Stimulated activated CD8-positive, alpha-beta memory T cell treated with anti-CD3 and anti-CD28 coated beads, Interleukin-4, amount 100 ng/mL, for 48 hours (primary cell): ENCODE results near the gene NRL.
"Not testable (repeated sequence)": the region's sequence is repeated elsewhere in the genome, so short reads cannot be mapped to it uniquely, and the experiment has no call there.

Experiments
- DNase-seq: peaks from one replicate; pipeline ENCODE4 v3.0.0-alpha.2; 2020

NRL gene

DNA sequence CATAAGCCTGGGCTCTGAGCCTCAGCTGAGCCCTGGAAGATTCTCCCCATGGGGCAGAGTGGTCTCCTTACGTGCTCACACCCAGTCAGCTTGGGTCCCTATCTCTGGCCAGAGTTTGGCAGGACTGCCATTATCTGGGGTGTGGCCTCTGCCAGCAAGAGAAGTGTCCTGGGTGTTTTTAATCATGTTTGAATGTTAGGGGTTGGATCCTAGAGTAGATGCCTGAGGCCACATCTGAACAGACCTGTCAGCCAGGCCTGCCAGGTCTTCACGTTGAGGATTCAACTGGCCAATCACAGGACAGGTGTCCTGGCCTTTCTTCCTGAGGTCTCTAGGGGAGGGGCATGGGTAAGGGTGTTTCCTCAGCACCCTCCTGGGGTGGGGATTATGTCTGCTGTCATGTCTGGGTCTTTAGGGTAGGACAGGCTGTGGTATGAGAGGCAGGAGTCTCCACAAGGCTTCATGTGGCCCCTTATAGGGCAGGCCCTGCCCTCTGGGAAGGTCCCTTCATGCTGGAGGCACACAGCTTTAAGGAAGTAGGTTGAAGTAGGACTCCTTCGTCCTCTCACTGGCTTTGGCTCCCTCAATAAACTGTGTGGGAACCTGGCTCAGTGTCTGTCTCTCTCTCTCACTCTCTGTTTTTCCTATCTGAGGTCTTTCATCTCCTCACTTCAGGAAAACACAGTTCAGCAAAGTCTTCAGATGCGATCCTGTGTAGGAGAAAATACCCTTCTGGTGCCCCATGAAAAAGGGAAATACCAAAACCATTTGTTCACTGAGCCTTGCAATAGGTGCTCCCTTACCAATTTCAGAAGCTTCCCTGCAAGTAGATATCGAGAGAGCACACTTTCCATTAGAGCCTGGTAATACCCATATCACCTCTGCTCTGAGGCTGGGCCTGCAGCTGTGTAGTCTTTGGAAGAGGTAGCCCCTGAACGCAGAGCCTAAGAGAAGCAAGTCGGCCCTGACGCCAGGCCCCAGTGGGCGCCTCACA, 9.0 kb upstream of the NRL start:
- no peak for DNase-seq

DNA sequence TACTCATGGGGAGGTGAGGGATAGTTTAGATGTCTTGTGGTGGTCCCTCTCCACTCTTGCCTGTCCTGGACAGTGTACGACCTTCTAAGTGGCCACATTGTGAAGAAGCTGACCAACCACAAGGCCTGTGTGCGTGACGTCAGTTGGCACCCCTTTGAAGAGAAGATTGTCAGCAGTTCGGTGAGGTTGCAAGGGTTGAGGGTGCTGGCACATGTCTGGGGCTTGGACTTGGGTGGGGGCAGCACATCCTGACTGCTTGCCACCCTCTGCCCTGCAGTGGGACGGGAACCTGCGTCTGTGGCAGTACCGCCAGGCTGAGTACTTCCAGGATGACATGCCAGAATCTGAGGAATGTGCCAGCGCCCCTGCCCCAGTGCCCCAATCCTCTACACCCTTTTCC, 8.1 kb upstream of the NRL start:
- DNase-seq = no peak

DNA sequence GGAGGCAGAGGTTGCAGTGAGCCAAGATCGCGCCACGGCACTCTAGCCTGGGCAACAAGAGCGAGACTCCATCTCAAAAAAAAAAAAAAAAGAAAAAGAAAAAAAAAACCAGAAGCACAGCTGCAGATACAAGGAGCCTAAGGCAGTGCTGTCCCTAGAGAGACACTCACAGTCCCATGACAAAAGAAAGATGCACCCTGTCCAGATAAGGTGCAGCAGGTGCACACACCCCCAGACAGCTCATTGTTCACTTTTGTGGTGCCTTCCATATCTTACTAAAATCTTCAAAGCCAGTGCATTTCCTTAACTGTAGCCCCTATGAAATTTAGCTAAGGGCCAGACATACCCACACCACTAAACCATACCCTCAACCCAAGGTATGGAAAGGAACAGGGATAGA, 7.7 kb upstream of the NRL start:
- DNase-seq = no peak

DNA sequence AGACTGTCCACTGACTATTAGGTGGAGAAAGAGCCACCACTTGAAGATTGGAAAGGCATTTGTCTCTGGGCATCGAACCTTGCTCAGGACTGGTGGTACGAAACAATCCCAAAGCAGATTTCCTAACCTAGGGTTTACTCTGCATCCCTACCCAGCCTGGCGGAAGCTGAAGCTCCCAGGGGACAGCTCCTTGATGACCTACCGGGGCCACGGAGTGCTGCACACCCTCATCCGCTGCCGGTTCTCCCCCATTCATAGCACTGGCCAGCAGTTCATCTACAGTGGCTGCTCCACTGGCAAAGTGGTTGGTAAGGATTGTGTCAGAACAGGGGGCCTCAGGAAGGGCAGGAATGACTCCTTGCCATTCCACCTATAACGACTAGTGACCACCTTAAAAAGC, 6.5 kb upstream of the NRL start:
- no peak for DNase-seq

DNA sequence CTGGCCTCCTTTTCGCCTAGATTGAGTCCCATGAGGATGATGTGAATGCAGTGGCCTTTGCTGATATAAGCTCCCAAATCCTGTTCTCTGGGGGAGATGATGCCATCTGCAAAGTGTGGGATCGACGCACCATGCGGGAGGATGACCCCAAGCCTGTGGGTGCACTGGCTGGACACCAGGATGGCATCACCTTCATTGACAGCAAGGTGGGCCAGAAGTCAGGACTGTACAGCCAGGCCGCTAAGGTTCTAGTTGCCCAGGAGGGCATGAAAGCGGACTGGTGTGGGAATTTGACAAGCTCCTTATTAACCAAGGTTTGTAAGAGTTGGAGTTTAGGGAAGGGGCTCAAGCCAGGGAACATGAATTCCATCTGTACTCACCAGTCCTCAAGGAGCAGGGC, 4.9 kb upstream of the NRL start:
- DNase-seq = no peak

DNA sequence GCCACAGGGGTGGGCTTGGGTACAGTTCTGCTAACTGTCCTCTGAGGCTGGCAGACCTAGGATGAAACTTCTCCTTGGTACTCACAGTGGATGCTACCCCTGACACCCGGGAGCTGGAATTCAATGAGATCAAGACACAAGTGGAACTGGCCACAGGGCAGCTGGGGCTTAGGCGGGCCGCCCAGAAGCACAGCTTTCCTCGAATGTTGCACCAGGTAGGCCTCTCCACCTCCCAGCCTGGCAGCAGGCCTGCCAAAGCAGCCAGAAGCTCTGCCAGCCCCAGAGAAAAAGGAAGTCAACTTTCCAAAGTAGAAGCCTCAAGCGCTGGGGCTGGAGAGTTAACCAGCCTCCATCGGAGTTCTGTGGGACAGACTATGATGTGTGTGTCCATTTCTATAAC, 2.4 kb upstream of the NRL start:
- DNase-seq = no peak

DNA sequence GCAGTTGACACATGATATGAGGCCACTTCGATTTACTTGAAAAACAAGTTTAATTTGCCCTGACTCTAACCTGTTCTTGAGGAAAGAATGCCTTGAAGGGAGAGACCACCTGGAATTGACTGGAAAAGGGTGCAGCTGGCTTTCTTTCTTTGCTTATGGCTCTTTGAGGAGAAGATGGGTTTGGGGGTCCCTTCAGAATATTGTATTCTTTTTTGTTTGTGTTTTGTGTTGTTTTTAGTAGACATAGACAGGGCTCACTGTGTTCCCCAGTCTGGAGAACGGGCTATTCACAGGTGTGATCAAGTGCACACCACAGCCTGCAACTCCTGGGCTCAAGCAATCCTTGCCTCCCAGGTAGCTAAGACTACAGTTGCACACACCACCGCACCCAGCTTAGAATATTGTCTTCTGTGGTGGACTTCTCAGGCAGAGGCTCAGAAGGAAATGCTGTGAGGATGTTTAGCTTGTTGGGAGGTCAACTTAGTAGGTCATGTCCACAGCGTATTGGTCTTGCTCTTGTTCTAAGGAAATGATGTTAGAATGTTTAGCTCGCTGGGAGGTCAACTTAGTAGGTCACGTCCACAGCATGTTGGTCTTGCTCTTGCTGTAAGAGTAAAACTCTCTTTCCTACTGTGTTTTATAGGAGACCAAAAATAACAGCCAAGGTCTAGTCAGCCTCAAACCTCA, 1.5 kb upstream of the NRL start:
- DNase-seq = no peak

DNA sequence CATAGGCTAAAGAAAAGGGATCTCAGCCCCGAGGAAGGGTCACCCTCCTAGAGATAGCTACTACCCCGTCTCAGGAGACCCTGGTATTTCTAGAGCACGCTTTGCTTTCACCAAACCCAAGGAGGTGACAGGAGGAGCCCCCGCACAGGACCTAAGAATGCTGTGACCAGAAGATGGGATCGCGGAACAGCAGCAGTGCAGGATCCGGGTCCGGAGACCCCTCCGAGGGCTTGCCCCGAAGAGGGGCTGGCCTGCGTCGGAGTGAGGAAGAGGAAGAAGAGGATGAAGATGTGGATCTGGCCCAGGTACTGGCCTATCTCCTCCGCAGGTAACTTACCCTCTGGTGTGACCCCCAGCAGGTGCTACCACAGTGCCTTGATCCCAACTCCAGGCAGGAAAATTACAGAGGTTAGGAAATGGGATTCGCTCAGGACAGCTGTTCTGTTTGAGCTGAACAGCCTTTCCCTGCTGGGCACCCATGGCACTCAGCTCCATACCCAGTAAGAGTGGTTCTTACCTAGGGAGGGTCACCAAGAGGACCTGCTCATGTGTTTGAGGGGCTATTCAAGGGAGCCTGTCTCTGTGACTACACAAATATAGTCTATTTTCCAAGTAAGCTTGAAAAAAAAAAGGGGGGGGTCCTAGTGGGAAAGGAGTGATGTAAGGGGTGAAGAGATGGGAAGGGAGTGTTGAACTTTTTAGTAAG, 826 bp upstream of the NRL start:
- no peak for DNase-seq

DNA sequence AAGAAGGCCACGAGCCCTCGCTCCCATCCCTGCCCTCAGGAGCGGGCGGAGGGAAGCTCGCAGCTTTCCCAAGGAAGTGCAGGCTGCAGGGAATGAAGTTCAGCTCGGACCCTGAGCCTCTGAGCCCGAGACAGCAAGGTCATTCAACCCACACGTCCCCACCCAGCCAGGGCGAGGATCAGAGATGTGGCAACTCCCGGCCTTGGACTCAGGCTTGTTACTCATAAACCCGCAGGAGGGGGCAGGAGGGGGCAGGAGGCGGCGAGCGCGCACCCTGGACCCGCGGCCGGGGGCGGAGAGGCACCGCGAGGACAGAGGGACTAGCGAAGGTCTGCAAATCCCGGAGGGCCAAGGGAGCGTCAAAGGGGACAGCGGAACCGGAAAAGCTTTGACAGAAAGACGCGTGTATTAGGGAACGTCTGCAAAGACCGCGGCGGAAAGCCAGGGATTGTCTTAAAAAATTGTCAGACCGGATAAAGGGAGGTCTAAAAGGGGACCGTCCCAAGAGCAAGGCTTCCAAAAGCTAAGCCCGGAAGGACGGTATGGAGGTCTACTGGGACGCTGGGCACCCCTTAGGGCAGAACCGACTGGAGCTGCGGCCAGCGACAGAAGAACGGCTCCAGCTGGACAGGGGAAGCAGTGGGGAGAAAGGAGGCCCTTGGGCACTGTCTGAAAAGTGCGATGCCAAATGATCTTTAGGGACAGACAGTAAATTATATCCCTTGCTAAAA, 783 bp downstream of the NRL start:
- DNase-seq = peak; percentile 87

DNA sequence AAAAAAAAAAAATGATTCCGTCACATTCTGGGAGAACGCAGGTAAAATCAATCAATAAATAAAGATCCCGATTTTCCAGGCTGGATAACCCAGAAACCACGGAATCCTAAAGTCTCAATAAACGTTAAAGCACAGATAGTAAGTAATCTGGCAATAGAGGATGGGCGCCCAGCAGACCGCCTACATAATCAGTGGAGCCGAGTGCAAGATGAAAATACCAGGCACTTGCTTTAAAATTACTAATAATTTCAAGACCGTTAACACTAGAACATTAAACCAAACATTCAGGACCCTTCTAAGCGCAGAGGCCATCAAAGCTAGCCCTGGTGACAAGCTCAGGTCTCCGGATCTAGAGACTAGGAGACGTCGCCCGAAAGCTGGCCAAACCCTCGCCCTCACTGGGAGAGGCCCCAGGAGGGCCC, 1.4 kb downstream of the NRL start:
- DNase-seq = no peak

DNA sequence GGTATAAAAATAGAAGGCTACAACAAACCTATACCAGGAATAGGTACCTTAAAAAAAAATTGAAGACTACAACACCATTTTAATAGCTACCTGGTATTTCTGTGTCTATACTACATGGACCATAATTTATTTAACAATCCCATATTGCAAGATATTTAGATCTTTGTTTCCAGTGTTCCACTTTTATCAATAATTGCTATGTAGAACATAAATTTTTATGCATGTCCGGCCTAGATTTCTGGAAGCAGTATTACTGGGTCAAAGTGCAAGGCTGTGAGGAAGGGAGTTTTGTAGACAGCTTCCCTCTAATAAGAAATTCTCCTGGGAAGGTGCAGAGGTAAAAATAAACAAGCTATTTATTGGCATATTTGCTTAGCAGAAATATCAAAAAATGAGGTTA, 4.2 kb downstream of the NRL start:
- no peak for DNase-seq

DNA sequence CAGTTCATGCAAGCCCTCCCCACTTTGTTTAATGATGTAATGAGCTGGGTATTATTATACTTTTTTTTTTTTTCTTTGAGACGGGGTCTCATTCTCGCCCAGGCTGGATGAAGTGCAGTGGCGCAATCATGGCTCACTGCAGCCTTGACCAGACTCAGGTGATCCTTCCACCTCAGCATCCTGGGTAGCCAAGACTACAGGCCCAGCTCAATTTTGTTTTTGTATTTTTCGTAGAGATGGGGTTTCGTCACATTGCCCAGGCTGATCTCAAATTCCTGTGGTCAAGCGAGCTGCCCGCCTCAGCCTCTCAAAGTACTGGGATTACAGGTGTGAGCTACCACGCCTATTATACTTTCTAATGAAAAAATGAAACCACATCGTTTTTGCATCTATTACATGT, 4.7 kb downstream of the NRL start:
- DNase-seq = no peak

DNA sequence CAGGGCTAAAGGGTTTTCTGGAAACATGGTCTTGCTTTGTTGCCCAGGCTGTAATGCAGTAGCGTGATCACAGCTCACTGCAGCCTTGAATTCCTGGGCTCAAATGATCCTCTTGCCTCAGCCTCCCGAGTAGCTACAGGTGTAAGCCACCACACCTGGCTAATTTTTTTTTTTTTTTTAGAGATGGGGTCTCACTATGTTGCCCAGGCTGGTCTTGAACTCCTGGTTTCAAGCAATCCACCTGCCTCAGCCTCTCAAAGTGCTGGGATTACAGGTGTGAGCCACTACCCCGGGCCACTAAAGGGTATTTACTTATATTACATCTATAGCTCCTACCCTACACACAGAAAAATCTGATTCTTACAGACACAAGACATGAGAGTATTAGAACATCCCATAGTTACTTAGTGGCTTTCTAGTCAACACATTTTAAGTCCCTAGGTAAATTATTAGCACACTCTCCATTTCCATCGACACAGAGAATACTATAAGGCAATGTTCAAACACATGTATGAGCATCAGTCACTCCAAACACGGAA, 6.3 kb downstream of the NRL start:
- DNase-seq = no peak

DNA sequence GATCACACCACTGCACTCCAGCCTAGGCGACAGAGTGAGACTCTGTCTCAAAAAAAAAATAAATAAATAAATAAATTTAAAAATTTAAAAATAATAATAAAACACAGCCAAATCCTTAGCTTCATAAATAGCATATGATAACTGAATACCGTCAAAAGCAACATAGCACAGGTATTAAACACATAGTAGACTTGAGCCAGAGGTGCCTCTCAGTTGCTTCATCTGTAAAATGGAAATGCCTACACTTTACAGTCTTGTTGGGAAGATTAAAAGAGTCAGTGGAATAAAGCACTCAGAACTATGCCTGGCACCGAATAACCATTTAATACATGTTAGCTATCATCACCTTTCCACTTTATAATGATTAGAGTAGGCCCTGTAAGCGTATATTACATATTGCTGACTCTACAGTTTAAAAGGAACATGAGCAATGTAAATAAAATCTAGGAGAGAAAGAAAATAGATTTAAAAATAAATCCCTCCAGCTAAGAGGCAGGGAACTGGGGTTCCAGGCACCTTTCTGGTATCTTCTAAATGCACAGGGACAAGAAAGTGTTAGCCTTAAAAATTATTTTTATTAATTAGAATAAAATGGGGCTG, 8.0 kb downstream of the NRL start:
- DNase-seq = no peak

DNA sequence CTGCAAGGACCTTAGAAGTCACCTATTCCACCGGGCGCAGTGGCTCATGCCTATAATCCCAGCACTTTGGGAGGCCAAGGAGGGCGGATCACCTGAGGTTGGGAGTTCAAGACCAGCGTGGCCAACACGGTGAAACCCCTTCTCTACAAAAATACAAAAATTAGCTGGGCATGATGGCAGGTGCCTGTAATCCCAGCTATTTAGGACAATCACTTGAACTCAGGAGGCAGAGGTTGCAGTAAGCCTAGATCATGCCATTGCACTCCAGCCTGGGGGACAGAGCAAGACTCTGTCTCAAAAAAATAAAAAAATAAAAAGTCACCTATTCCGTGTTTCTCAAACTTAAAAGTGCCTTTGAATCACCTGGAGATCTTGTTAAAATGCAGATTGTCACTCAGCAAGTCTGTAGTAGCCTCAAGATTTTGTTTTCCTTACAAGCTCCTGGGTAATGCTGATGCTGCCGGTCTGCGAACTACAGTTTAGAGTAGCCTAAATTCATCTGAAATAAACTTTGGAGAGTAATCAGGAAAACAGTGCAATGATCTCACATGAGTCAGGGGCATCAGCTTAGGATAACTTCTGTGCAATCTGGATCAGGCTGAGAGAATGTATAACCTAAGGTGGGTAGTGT, 9.0 kb downstream of the NRL start:
- not testable (repeated sequence) for DNase-seq

DNA sequence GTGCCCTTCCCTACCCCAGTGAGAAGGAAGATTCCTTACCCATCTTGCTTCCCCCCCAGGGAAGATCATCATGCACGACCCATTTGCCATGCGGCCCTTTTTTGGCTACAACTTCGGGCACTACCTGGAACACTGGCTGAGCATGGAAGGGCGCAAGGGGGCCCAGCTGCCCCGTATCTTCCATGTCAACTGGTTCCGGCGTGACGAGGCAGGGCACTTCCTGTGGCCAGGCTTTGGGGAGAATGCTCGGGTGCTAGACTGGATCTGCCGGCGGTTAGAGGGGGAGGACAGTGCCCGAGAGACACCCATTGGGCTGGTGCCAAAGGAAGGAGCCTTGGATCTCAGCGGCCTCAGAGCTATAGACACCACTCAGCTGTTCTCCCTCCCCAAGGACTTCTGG, 11.3 kb downstream of the NRL start:
- no peak for DNase-seq

DNA sequence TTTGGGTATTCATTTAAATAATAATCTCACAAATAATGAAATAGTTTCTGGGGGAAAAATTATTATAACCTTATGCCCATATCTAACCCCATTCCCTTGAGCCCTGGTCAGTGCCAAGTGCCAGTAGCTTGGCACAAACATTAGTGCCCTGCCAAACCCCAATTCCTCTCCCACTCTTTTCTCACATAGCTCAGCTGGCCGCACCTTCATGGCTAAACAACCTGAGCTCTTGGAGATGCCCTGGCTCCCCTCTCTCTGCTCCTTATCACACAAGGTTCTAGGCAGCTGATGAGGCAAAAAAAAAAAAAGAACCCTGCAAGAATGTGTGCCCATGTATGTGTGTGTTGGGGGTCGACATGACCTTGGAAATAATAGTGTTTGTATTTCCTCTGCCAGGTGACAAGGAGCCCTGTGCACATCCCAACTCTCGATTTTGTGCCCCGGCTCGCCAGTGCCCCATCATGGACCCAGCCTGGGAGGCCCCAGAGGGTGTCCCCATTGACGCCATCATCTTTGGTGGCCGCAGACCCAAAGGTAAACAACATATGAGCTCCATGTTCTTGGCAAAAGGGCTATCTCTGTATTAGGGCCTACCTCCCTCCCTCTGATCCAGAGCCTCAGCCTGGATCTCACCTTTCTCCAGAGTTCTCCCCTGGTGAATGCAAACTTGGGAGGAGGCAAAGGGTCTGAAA, 12.2 kb downstream of the NRL start:
- DNase-seq = no peak

DNA sequence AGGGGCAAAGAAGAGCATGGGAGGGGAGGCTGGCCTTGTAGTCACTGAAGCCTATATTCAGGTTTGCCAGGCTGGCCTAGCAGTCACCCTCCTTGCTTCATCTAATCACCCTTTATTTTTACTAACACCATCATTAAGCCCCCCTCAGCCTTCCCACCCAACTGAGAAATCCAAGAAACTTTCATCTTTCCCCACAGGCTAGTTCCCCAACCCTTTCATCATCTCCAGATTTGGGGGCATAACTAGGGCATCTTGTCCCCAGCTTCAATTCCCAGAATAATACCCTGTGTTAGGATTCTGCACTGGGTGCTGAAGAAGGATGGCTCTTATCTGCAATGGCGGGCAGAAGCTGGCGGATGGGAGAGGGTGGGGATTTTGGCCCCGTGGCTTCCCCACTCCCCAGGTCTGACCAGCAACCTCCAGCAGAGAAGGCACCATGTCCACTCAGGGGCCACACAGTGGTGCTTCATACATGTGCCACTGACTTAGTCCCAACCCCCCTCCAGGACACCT, 13.7 kb downstream of the NRL start:
- no peak for DNase-seq

DNA sequence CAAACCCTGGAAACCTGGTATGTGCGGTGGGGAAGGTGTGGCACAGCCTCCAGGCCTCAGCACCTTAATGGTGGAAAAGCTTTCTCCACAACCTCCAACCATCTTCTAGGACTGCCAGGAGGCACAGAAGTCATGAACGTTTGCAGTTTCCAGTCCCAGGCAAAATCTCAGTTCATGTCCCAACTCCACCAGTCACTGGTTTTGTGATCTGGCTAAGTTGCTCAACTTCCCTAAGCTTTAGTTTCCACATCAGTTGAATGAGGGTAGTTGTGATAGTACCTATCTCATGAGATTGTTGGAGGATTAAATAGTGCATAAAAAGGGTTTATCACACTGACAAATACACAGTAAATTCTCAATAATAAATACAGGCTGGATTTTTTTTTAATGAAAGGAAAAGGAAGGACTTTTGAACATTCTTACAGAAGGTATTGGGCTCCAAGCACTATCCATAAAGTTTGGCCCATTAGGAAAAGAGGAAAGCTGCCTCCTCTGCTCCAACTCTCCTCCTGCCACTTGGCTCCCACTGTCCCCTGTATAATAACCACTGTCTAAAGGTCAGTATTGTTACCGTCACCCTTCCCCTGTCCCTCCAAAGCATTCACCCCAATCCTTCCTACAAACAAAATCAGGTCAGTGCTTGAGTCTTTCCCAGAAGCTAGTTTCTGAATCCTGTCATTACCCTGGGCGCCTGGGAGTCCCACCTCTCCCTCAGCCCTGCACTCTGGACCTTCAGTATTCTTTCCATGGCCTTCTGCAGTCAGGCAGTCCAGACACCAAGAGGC, 14.4 kb downstream of the NRL start:
- no peak for DNase-seq
